Bladder microvascular endothelial cell (primary cell): ENCODE data around the gene MARCKSL1. TPM values are rescaled to one million over a fixed set of nuclear protein-coding genes. Genes with fewer than 3 reads are reported as not detected.

Experiments
- total RNA-seq: library from RNA; depleted of rRNA; stranded (reverse); fragments of >200 nt; gene quantifications from 2 replicates; pipeline ENCODE4 v1.2.3, GENCODE V29; 2014

Gene MARCKSL1
- 63.9 and 129 TPM in 2 replicates for total RNA-seq

GRCh38 chr1:32335790-32336590 is at the start of gene MARCKSL1:
Gene MARCKSL1 (minus strand): TSS chr1:32336233. CDS start chr1:32336033, 200 bp downstream.

DNA sequence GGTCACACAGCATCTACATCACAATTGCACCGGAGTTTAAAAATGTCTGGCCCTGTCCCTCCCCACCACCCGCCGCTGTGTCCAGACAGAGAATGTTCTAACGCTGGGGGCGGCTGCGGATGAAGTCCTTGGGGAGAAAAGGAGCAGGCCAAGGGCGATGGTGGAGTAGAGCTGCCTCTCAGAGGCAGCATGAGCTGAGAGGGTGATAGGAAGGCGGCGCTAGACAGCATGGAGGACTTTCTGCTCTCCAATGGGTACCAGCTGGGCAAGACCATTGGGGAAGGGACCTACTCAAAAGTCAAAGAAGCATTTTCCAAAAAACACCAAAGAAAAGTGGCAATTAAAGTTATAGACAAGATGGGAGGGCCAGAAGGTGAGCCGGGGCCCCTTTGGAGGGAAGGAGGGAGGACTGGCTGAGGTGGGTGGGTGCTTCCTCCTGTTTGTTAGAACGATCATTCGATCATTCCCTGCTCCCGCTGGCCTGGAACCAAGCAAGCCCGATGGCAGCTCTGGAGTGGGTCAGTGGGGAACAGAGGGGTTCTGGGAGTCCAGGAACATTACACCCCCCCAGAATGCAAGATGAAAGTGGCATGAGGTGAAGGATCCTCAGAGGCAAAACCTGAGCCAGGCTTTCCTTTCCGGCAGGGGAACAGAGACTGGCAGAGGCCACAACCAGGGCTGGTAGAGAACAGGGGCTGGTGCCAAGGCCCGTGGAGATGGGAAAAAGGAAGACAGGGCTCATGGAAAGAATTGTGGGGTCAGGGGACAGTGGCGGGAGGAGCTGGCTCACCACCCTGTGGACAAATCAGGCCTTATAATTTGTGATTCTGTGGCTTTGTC is 26.7 kb upstream of the MARCKSL1 start, which contains the start of the genes FAM229A and TSSK3:
Gene FAM229A, minus strand, starts transcription at position 12 of the 840 bp plus-strand sequence. CDS start 394 bp downstream, outside the sequence.
Gene TSSK3, plus strand, starts transcription at position 66 of the 840 bp plus-strand sequence. Its CDS starts 163 bp downstream, at position 229.

GRCh38 chr1:32291708-32292538 is 44.1 kb downstream of the MARCKSL1 start, which contains the start of gene HDAC1:
Gene HDAC1 (plus strand): TSS chr1:32292083. CDS start chr1:32292170, 87 bp downstream.

Other genes with a start within 250 kb of the MARCKSL1 start
- 18.9 and 39.8 TPM in 2 replicates for gene KPNA6, start 228.2 kb downstream of the MARCKSL1 start, total RNA-seq
- gene TXLNA, start 156.6 kb downstream of the MARCKSL1 start, total RNA-seq = 54.2 and 71.9 TPM in 2 replicates
- gene CCDC28B, start 135.6 kb downstream of the MARCKSL1 start, total RNA-seq = 13.9 and 16.3 TPM in 2 replicates
- 1.1 and 1.8 TPM in 2 replicates for gene IQCC, start 130.6 kb downstream of the MARCKSL1 start, total RNA-seq
- gene DCDC2B, start 127.1 kb downstream of the MARCKSL1 start, total RNA-seq = not detected in 2 replicates
- gene TMEM234, start 113.9 kb downstream of the MARCKSL1 start, total RNA-seq = 10.7 and 13.8 TPM in 2 replicates
- 260 and 269 TPM in 2 replicates for gene EIF3I, start 113.8 kb downstream of the MARCKSL1 start, total RNA-seq
- 7.8 and 23.5 TPM in 2 replicates for gene FAM167B, start 89.0 kb downstream of the MARCKSL1 start, total RNA-seq
- 0.16 TPM in 1 of 2 replicates, not detected in the other for gene LCK, start 85.0 kb downstream of the MARCKSL1 start, total RNA-seq
- gene HDAC1, start 44.1 kb downstream of the MARCKSL1 start, total RNA-seq = 175 and 184 TPM in 2 replicates
- 0.65 and 1.4 TPM in 2 replicates for gene FAM229A, start 26.3 kb upstream of the MARCKSL1 start, total RNA-seq
- gene TSSK3, start 26.3 kb upstream of the MARCKSL1 start, total RNA-seq = 0.13 TPM in 1 of 2 replicates, not detected in the other
- gene BSDC1, start 58.2 kb upstream of the MARCKSL1 start, total RNA-seq = 40.8 and 65.2 TPM in 2 replicates
- 0.06 TPM in 1 of 2 replicates, not detected in the other for gene ZBTB8B, start 128.8 kb upstream of the MARCKSL1 start, total RNA-seq
- 4.7 and 10.1 TPM in 2 replicates for gene ZBTB8A, start 203.2 kb upstream of the MARCKSL1 start, total RNA-seq